SK-N-SH (cell line): Measurements from ENCODE around the gene EXOC3. TPM values are rescaled to one million over a fixed set of nuclear protein-coding genes. Genes with fewer than 3 reads are reported as not detected.

ENCODE experiments used
- CTCF ChIA-PET: fragments of 300-600, 350-600 bp; formaldehyde crosslinking; extraction: SDS; loops from one replicate; lab custom pipeline; 2021; lab: Yijun Ruan, JAX
- POLR2A ChIA-PET: fragments of 350-600 bp; sonication (Branson Sonifier 250); formaldehyde crosslinking; extraction: SDS; loops from one replicate; lab custom pipeline; 2020; ENCODE audit warnings: antibody characterized with exemption, inconsistent platforms; lab: Yijun Ruan, JAX
- DNase-seq: peaks from one replicate; pipeline ENCODE4 v3.0.0; 2012
- H2AFZ ChIP-seq: fragments of 200-600 bp; sonication (generic); 2 replicates; pipeline ENCODE4 v1.8.1; 2016; ENCODE audit warnings: antibody characterized with exemption, mild to moderate bottlenecking, low read depth
- H3F3A ChIP-seq: fragments of 200-600 bp; sonication (generic); replicated peaks from 2 replicates; pipeline ENCODE3; 2016; ENCODE audit warnings: antibody characterized with exemption, mild to moderate bottlenecking; ENCODE audit not compliant: insufficient read depth
- H3K27ac ChIP-seq, 2 experiments: fragments of 200-500 bp in 1 of 2; fragments of 200-600 bp in 1 of 2; sonication (Bioruptor generic) in 1 of 2; sonication (generic), shearing (Covaris generic) in 1 of 2; 2 replicates each; pipeline versions ENCODE4 v1.5.1 to v1.6.1; 2014 to 2016; ENCODE audit warnings: low read depth in 2 of 2, inconsistent platforms in 1 of 2, low read length in 1 of 2, mild to moderate bottlenecking in 1 of 2, mixed read lengths in 1 of 2
- H3K27me3 ChIP-seq: fragments of 200-600 bp; sonication (generic), shearing (Covaris generic); 2 replicates; pipeline ENCODE4 v1.6.1; 2016; ENCODE audit warnings: mixed run types; ENCODE audit not compliant: insufficient read depth
- H3K36me3 ChIP-seq, 2 experiments: fragments of 200-500 bp in 1 of 2; fragments of 200-600 bp in 1 of 2; sonication (Bioruptor generic) in 1 of 2; sonication (generic) in 1 of 2; replicated peaks in 1 of 2; 2 replicates each; pipeline versions ENCODE3 to v1.5.1; 2014 to 2016; ENCODE audit warnings: low read length in 1 of 2, mild to moderate bottlenecking in 1 of 2; ENCODE audit not compliant: insufficient read depth in 2 of 2, control insufficient read depth in 1 of 2
- H3K4me1 ChIP-seq, 2 experiments: fragments of 200-500 bp in 1 of 2; fragments of 200-600 bp in 1 of 2; sonication (Bioruptor generic) in 1 of 2; sonication (generic), shearing (Covaris generic) in 1 of 2; 2 replicates each; pipeline versions ENCODE4 v1.5.1 to v1.6.1; 2014 to 2016; ENCODE audit warnings: low read depth in 1 of 2, low read length in 1 of 2, mixed run types in 1 of 2; ENCODE audit not compliant: insufficient read depth in 2 of 2, control insufficient read depth in 1 of 2
- H3K4me2 ChIP-seq: fragments of 200-600 bp; sonication (generic), shearing (Covaris generic); 2 replicates; pipeline ENCODE4 v1.6.1; 2017; ENCODE audit warnings: mixed run types
- H3K4me3 ChIP-seq, 2 experiments: fragments of 200-500 bp in 1 of 2; fragments of 200-600 bp in 1 of 2; sonication (Bioruptor generic) in 1 of 2; sonication (generic), shearing (Covaris generic) in 1 of 2; 2 replicates each; pipeline versions ENCODE4 v1.5.1 to v1.8.1; 2014 to 2016; ENCODE audit warnings: low read depth in 2 of 2, inconsistent platforms in 1 of 2, low read length in 1 of 2, mild to moderate bottlenecking in 1 of 2, mixed read lengths in 1 of 2, moderate library complexity in 1 of 2
- H3K79me2 ChIP-seq: fragments of 200-600 bp; sonication (generic); 2 replicates; pipeline ENCODE4 v1.8.1; 2017; ENCODE audit warnings: mild to moderate bottlenecking; ENCODE audit not compliant: insufficient read depth
- H3K9ac ChIP-seq: fragments of 200-600 bp; sonication (generic); 2 replicates; pipeline ENCODE4 v1.6.1; 2017; ENCODE audit warnings: mixed run types
- H3K9me2 ChIP-seq: fragments of 200-600 bp; sonication (generic); 2 replicates; pipeline ENCODE4 v1.6.1; 2017; ENCODE audit warnings: mixed run types
- H3K9me3 ChIP-seq: fragments of 200-600 bp; sonication (generic); 2 replicates; pipeline ENCODE4 v1.6.1; 2017; ENCODE audit warnings: mixed run types, mild to moderate bottlenecking, moderate library complexity
- H4K20me1 ChIP-seq: fragments of 200-600 bp; sonication (generic); 2 replicates; pipeline ENCODE4 v1.6.1; 2017; ENCODE audit warnings: mild to moderate bottlenecking, mixed run types; ENCODE audit not compliant: insufficient read depth
- ELF1 ChIP-seq: IDR thresholded peaks from 2 replicates; pipeline ENCODE4 v1.4.0; 2012
- EP300 ChIP-seq, 2 experiments: IDR thresholded peaks; 2 replicates each; pipeline versions ENCODE4 v1.4.0 to v1.6.1; 2012; ENCODE audit warnings: borderline replicate concordance in 1 of 2, low read depth in 1 of 2, low read length in 1 of 2
- EZH2phosphoT487 ChIP-seq: fragments of 200-600 bp; sonication (generic); IDR thresholded peaks from 2 replicates; pipeline ENCODE4 v1.6.1; 2017; ENCODE audit warnings: low read depth, mixed run types, mild to moderate bottlenecking, antibody characterized with exemption, moderate library complexity, borderline replicate concordance
- FOXJ3 ChIP-seq: sonication (generic); formaldehyde crosslinking; IDR thresholded peaks from 2 replicates; pipeline ENCODE4 v1.5.1; 2020; ENCODE audit warnings: mild to moderate bottlenecking, missing genetic modification reagents
- GABPA ChIP-seq: IDR thresholded peaks from 2 replicates; pipeline ENCODE4 v1.4.0; 2012; ENCODE audit warnings: low read depth, mild to moderate bottlenecking
- JUND ChIP-seq: IDR thresholded peaks from 2 replicates; pipeline ENCODE4 v1.4.0; 2012
- MEF2A ChIP-seq: IDR thresholded peaks from 2 replicates; pipeline ENCODE4 v1.4.0; 2012; ENCODE audit warnings: low read depth, borderline replicate concordance
- NRF1 ChIP-seq: IDR thresholded peaks from 2 replicates; pipeline ENCODE4 v1.6.1; 2012; ENCODE audit warnings: low read depth, mild to moderate bottlenecking, low read length
- POLR2AphosphoS5 ChIP-seq: IDR thresholded peaks from 2 replicates; pipeline ENCODE4 v1.6.1; 2012; ENCODE audit warnings: low read depth, low read length
- RCOR1 ChIP-seq: fragments of 150-350 bp; IDR thresholded peaks from 2 replicates; pipeline ENCODE4 v1.6.1; 2017; ENCODE audit warnings: antibody characterized with exemption, low read length
- REST ChIP-seq: IDR thresholded peaks from 2 replicates; pipeline ENCODE4 v1.6.1; 2012; ENCODE audit warnings: mild to moderate bottlenecking, low read depth, low read length, moderate library complexity
- TAF1 ChIP-seq: IDR thresholded peaks from 2 replicates; pipeline ENCODE4 v1.6.1; 2012; ENCODE audit warnings: low read depth, mild to moderate bottlenecking, low read length, moderate library complexity, borderline replicate concordance
- TCF12 ChIP-seq: IDR thresholded peaks from 2 replicates; pipeline ENCODE4 v1.4.0; 2012
- USF1 ChIP-seq: IDR thresholded peaks from 2 replicates; pipeline ENCODE4 v1.4.0; 2012; ENCODE audit warnings: low read depth, borderline replicate concordance
- USF2 ChIP-seq: fragments of 150-350 bp; IDR thresholded peaks from 2 replicates; pipeline ENCODE4 v1.6.1; 2017; ENCODE audit warnings: antibody characterized with exemption, low read length, low read depth, borderline replicate concordance
- WGBS: methylation state at CpG from one replicate; pipeline ENCODE4 v1.1.6; 2017; ENCODE audit warnings: low lambda C conversion rate; 5-methylcytosine and 5-hydroxymethylcytosine counted together
- polyA plus RNA-seq, 3 experiments: library from polyadenylated mRNA; depleted of rRNA; stranded (reverse); fragments of >200 nt; gene quantifications; 2 replicates each; pipeline ENCODE4 v1.2.3, GENCODE V29; 2012

EXOC3 gene
- polyA plus RNA-seq, 1 of the 3 experiments (the other 2 are of a cell fraction) = 25.7 TPM

- Histone ChIP-seq H3K27ac (no peak overlapping the region), H4K20me1 (0 out of 2 replicates have a peak, but pooled peaks cover 6% of the 10 kb centered on the region), H3K9ac (no peak overlapping the region), H2AFZ (no peak overlapping the region), H3K4me1 (no peaks in the 10 kb centered on the region), H3F3A (no peaks in the 10 kb centered on the region), H3K4me3 (no peak overlapping the region), H3K9me3 (peaks cover 11% of the 10 kb centered on the region), H3K27me3 (no peaks in the 10 kb centered on the region), H3K9me2 (no peaks in the 10 kb centered on the region), H3K4me2 (no peak overlapping the region), H3K79me2 (peaks cover 49% of the 10 kb centered on the region), H3K36me3 (peaks cover 54 to 94% of the 10 kb centered on the region in 2 experiments)
- WGBS = 91% methylated on average over 17 of the region's 17 CpGs
- ChIA-PET POLR2A (no interaction called here), CTCF (no interaction called here)
- DNase-seq = no peak
- no peak for TF ChIP-seq EZH2phosphoT487
- no peak for TF ChIP-seq RCOR1
- TF ChIP-seq GABPA = no peak
- TF ChIP-seq USF2 = no peak
- TF ChIP-seq REST = no peak
- TF ChIP-seq FOXJ3 (CRISPR knock-in tag) = no peak
These were observed 10.2 kb downstream of the EXOC3 start for GRCh38 chr5:452978-453710.

- H3K9me3 ChIP-seq = peaks cover 11% of the 10 kb centered on the region
- DNase-seq = no peak
- POLR2A ChIA-PET = no interaction called here
- H3K36me3 ChIP-seq = peaks cover 52 to 94% of the 10 kb centered on the region in 2 experiments
- CTCF ChIA-PET = no interaction called here
- H3F3A ChIP-seq = no peaks in the 10 kb centered on the region
- no peak overlapping the region for H3K27ac ChIP-seq
- H4K20me1 ChIP-seq = 0 out of 2 replicates have a peak, but pooled peaks cover 6% of the 10 kb centered on the region
- no peak overlapping the region for H2AFZ ChIP-seq
- 93% methylated on average over 13 of the region's 16 CpGs for WGBS
- H3K79me2 ChIP-seq = peaks cover 49% of the 10 kb centered on the region
- H3K9ac ChIP-seq = no peak overlapping the region
- H3K9me2 ChIP-seq = no peaks in the 10 kb centered on the region
- no peak overlapping the region for H3K4me2 ChIP-seq
- no peak overlapping the region for H3K4me3 ChIP-seq
- H3K4me1 ChIP-seq = no peaks in the 10 kb centered on the region
- H3K27me3 ChIP-seq = no peaks in the 10 kb centered on the region
- TF ChIP-seq FOXJ3 (CRISPR knock-in tag) (no peak), POLR2AphosphoS5 (no peak), REST (no peak), RCOR1 (no peak), ELF1 (no peak), NRF1 (no peak), TAF1 (no peak), TCF12 (no peak), GABPA (no peak), EP300 (IDR thresholded peaks at IDR 0.05; ENCODE audit: borderline replicate concordance in 1 of 2, low read depth in 1 of 2, low read length in 1 of 2) (no peak), JUND (no peak), MEF2A (no peak), USF1 (no peak)
These were observed 10.9 kb downstream of the EXOC3 start for GRCh38 chr5:453725-454481.
